T-helper 1 cell treated with Interleukin-12 subunit alpha and Interleukin-12 subunit beta and Interleukin-4 antibody, amounts not matched to agents 30 μg/mL and 1 μg/mL, for 36 hours (primary cell): ENCODE results near the gene SLC36A3.
"Not testable (repeated sequence)": the region's sequence is repeated elsewhere in the genome, so short reads cannot be mapped to it uniquely, and the experiment has no call there.

Source experiments
- H3K27ac Mint-ChIP-seq: one replicate; pipeline ENCODE4 v1.8.0; 2021; ENCODE audit warnings: mild to moderate bottlenecking, mixed read lengths
- H3K27me3 Mint-ChIP-seq: one replicate; pipeline ENCODE4 v1.8.0; 2021; ENCODE audit warnings: low read depth, mixed read lengths
- H3K36me3 Mint-ChIP-seq: one replicate; pipeline ENCODE4 v1.8.0; 2021; ENCODE audit warnings: low read depth, mixed read lengths
- H3K4me1 Mint-ChIP-seq: one replicate; pipeline ENCODE4 v1.8.0; 2021; ENCODE audit warnings: low read depth, mixed read lengths
- H3K4me3 Mint-ChIP-seq: one replicate; pipeline ENCODE4 v1.8.0; 2021; ENCODE audit warnings: mild to moderate bottlenecking, moderate library complexity, mixed read lengths
- H3K9me3 Mint-ChIP-seq: one replicate; pipeline ENCODE4 v1.8.0; 2021; ENCODE audit warnings: mixed read lengths

The SLC36A3 gene

GRCh38 chr5:151259931-151260330, 43.6 kb downstream of the SLC36A3 start:
- peaks cover 20% of the 10 kb centered on the region for H3K4me1 Mint-ChIP-seq
- H3K36me3 Mint-ChIP-seq = peaks cover 20% of the 10 kb centered on the region
- H3K9me3 Mint-ChIP-seq = no peaks in the 10 kb centered on the region
- no peaks in the 10 kb centered on the region for H3K27me3 Mint-ChIP-seq
- no peak overlapping the region for H3K27ac Mint-ChIP-seq
- H3K4me3 Mint-ChIP-seq = no peak overlapping the region

GRCh38 chr5:151258816-151259215, 44.8 kb downstream of the SLC36A3 start:
- Mint-ChIP-seq H3K36me3 (peaks cover 10% of the 10 kb centered on the region), H3K9me3 (no peaks in the 10 kb centered on the region), H3K27ac (no peak overlapping the region), H3K4me1 (peaks cover 17% of the 10 kb centered on the region), H3K27me3 (no peaks in the 10 kb centered on the region), H3K4me3 (no peak overlapping the region)

GRCh38 chr5:151258201-151258611, 45.4 kb downstream of the SLC36A3 start:
- Mint-ChIP-seq H3K36me3 (peaks cover 7% of the 10 kb centered on the region), H3K4me1 (peaks cover 18% of the 10 kb centered on the region), H3K4me3 (no peak overlapping the region), H3K9me3 (no peaks in the 10 kb centered on the region), H3K27me3 (no peaks in the 10 kb centered on the region), H3K27ac (no peak overlapping the region)

- Mint-ChIP-seq H3K9me3 (no peaks in the 10 kb centered on the region), H3K4me1 (peaks cover 19% of the 10 kb centered on the region), H3K27me3 (no peaks in the 10 kb centered on the region), H3K36me3 (peaks cover 7% of the 10 kb centered on the region), H3K4me3 (no peak overlapping the region), H3K27ac (no peak overlapping the region)
Measured at GRCh38 chr5:151257731-151258181, 45.8 kb downstream of the SLC36A3 start.

- H3K27ac Mint-ChIP-seq = no peak overlapping the region
- H3K27me3 Mint-ChIP-seq = no peaks in the 10 kb centered on the region
- no peak overlapping the region for H3K4me3 Mint-ChIP-seq
- no peaks in the 10 kb centered on the region for H3K36me3 Mint-ChIP-seq
- H3K4me1 Mint-ChIP-seq = peaks cover 28% of the 10 kb centered on the region
- H3K9me3 Mint-ChIP-seq = no peaks in the 10 kb centered on the region
Measured at GRCh38 chr5:151255621-151256286, 47.8 kb downstream of the SLC36A3 start.

- H3K27ac Mint-ChIP-seq, H3K36me3 Mint-ChIP-seq, H3K4me3 Mint-ChIP-seq, H3K27me3 Mint-ChIP-seq, H3K9me3 Mint-ChIP-seq: not testable (repeated sequence)
- peaks cover 32% of the 10 kb centered on the region for H3K4me1 Mint-ChIP-seq
Measured at GRCh38 chr5:151254990-151255389, 48.6 kb downstream of the SLC36A3 start.

GRCh38 chr5:151254556-151254955, 49.0 kb downstream of the SLC36A3 start:
- H3K9me3 Mint-ChIP-seq = no peaks in the 10 kb centered on the region
- no peak overlapping the region for H3K4me3 Mint-ChIP-seq
- H3K4me1 Mint-ChIP-seq = peaks cover 32% of the 10 kb centered on the region
- no peak overlapping the region for H3K27ac Mint-ChIP-seq
- H3K36me3 Mint-ChIP-seq = peaks cover 2% of the 10 kb centered on the region
- no peaks in the 10 kb centered on the region for H3K27me3 Mint-ChIP-seq

- Mint-ChIP-seq H3K36me3 (peaks cover 2% of the 10 kb centered on the region), H3K4me3 (peak overlapping the region; percentile 88), H3K27me3 (no peaks in the 10 kb centered on the region), H3K4me1 (peaks cover 30% of the 10 kb centered on the region), H3K27ac (peak overlapping the region; percentile 90), H3K9me3 (no peaks in the 10 kb centered on the region)
Measured at GRCh38 chr5:151253605-151253950, 50.0 kb downstream of the SLC36A3 start.

- Mint-ChIP-seq H3K4me3 (peak within 1 kb of the TSS; percentile 88), H3K27me3 (no peaks in the 10 kb centered on the region), H3K36me3 (peaks cover 2% of the 10 kb centered on the region), H3K27ac (peak within 1 kb of the TSS; percentile 90), H3K9me3 (no peaks in the 10 kb centered on the region), H3K4me1 (peaks cover 30% of the 10 kb centered on the region)
Measured at GRCh38 chr5:151252762-151253604, 50.6 kb downstream of the SLC36A3 start, which contains the start of gene GM2A. TSS of gene GM2A (plus strand) at chr5:151253185. CDS start at chr5:151253217, 32 bp downstream.

- H3K27ac Mint-ChIP-seq = peak overlapping the region; percentile 90
- H3K36me3 Mint-ChIP-seq = peaks cover 2% of the 10 kb centered on the region
- H3K9me3 Mint-ChIP-seq = no peaks in the 10 kb centered on the region
- peak overlapping the region; percentile 60 for H3K4me3 Mint-ChIP-seq
- H3K4me1 Mint-ChIP-seq = peaks cover 30% of the 10 kb centered on the region
- no peaks in the 10 kb centered on the region for H3K27me3 Mint-ChIP-seq
Measured at GRCh38 chr5:151251621-151252020, 51.9 kb downstream of the SLC36A3 start.

GRCh38 chr5:151251001-151251551, 52.5 kb downstream of the SLC36A3 start:
- Mint-ChIP-seq H3K27ac (peak overlapping the region; percentile 72), H3K9me3 (no peaks in the 10 kb centered on the region), H3K36me3 (peaks cover 2% of the 10 kb centered on the region), H3K4me3 (peak overlapping the region; percentile 60), H3K4me1 (peaks cover 30% of the 10 kb centered on the region), H3K27me3 (no peaks in the 10 kb centered on the region)

GRCh38 chr5:151250346-151251000, 53.1 kb downstream of the SLC36A3 start:
- H3K4me3 Mint-ChIP-seq = peak overlapping the region; percentile 56
- peaks cover 2% of the 10 kb centered on the region for H3K36me3 Mint-ChIP-seq
- H3K4me1 Mint-ChIP-seq = peaks cover 29% of the 10 kb centered on the region
- H3K27me3 Mint-ChIP-seq = no peaks in the 10 kb centered on the region
- H3K27ac Mint-ChIP-seq = peak overlapping the region; percentile 21
- H3K9me3 Mint-ChIP-seq = no peaks in the 10 kb centered on the region

- Mint-ChIP-seq H3K27ac (no peak overlapping the region), H3K4me3 (no peak overlapping the region), H3K36me3 (peaks cover 2% of the 10 kb centered on the region), H3K27me3 (no peaks in the 10 kb centered on the region), H3K9me3 (no peaks in the 10 kb centered on the region), H3K4me1 (peaks cover 31% of the 10 kb centered on the region)
Measured at GRCh38 chr5:151249281-151249680, 54.3 kb downstream of the SLC36A3 start.

GRCh38 chr5:151248651-151249050, 54.9 kb downstream of the SLC36A3 start:
- H3K4me3 Mint-ChIP-seq = no peak overlapping the region
- peaks cover 4% of the 10 kb centered on the region for H3K36me3 Mint-ChIP-seq
- no peaks in the 10 kb centered on the region for H3K9me3 Mint-ChIP-seq
- H3K27ac Mint-ChIP-seq = no peak overlapping the region
- no peaks in the 10 kb centered on the region for H3K27me3 Mint-ChIP-seq
- peaks cover 31% of the 10 kb centered on the region for H3K4me1 Mint-ChIP-seq
